Ishikawa (cell line): Measurements from ENCODE around the gene CNN3.

Experiments
- CEBPB ChIP-seq: IDR thresholded peaks from 2 replicates; pipeline ENCODE4 v1.6.1; 2012
- CREB1 ChIP-seq: IDR thresholded peaks from 2 replicates; pipeline ENCODE4 v1.6.1; 2012; ENCODE audit warnings: low read depth
- EGR1 ChIP-seq: IDR thresholded peaks from 2 replicates; pipeline ENCODE4 v1.6.1; 2012
- EP300 ChIP-seq: IDR thresholded peaks from 2 replicates; pipeline ENCODE4 v1.6.1; 2012; ENCODE audit warnings: borderline replicate concordance
- REST ChIP-seq: IDR thresholded peaks from 2 replicates; pipeline ENCODE4 v1.6.1; 2012; ENCODE audit warnings: low read depth, mild to moderate bottlenecking
- TAF1 ChIP-seq: IDR thresholded peaks from 2 replicates; pipeline ENCODE4 v1.6.1; 2012; ENCODE audit warnings: low read depth, mild to moderate bottlenecking
- TCF12 ChIP-seq: IDR thresholded peaks from 2 replicates; pipeline ENCODE4 v1.6.1; 2012; ENCODE audit warnings: low read depth
- ZBTB7A ChIP-seq: IDR thresholded peaks from 2 replicates; pipeline ENCODE4 v1.6.1; 2012; ENCODE audit warnings: low read depth
- TF ChIP-seq, protein P1 (sequence below): IDR thresholded peaks from 2 replicates; pipeline ENCODE4 v1.6.1; 2012

GRCh38 chr1:94925004-94925403, 1.9 kb downstream of the CNN3 start:
- TF ChIP-seq, protein P1, sequence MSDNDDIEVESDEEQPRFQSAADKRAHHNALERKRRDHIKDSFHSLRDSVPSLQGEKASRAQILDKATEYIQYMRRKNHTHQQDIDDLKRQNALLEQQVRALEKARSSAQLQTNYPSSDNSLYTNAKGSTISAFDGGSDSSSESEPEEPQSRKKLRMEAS = no peak
- no peak for TF ChIP-seq EP300
- TF ChIP-seq CREB1 = no peak
- no peak for TF ChIP-seq TCF12
- no peak for TF ChIP-seq TAF1
- TF ChIP-seq REST = no peak
- TF ChIP-seq EGR1 = no peak
- TF ChIP-seq ZBTB7A = no peak
- no peak for TF ChIP-seq CEBPB
